HG03565 (cell line): ENCODE results near the gene KCNK1.
"Not testable (repeated sequence)": the region's sequence is repeated elsewhere in the genome, so short reads cannot be mapped to it uniquely, and the experiment has no call there.

ENCODE experiments used
- ATAC-seq: cut with Tn5 transposase; IDR thresholded peaks from one replicate; pipeline ENCODE4 v1.9.1; 2021; ENCODE audit warnings: mild to moderate bottlenecking, moderate library complexity; ENCODE audit not compliant: unreplicated experiment

KCNK1 gene

DNA sequence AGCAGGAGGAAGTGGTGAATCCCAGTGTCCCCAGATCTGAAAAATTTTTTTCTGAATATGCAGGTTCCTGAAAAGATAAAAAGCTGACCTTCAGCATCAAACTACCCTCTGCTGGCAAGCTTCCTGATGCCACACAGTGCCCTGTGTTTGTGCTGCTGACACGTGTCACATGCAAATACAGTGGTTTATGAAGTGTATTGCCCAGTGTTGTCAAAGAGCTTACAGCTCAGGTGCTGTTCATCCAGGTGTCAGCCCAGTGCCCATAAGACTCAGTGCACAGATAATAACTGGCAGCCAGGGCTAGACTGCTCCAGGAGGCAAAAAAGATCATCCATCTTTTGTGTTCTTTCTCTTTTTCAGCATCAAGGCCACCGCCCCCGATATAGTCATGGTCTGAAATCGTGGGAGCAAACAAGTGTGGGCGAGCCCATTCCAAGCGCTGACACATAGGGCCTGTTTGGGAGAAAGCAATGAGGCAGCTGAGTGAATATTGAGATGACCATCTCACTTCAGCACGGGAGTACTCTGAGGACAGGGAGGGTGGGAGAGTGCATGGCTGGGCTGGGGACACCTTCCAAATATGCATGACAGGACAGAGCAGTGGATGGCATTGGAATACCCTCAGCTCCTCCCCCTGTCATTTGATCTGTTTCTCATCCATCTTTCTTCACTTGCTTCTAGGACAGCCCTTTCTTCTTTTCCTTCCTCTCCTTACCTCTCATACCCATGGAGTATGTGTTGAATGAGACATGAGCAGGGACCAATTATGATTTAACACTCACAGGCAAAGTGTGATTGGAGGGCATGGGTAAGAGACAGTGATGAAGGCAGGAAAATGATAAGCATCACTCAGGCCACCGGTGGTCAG is 6.4 kb upstream of the KCNK1 start:
- ATAC-seq: peak; percentile 44

DNA sequence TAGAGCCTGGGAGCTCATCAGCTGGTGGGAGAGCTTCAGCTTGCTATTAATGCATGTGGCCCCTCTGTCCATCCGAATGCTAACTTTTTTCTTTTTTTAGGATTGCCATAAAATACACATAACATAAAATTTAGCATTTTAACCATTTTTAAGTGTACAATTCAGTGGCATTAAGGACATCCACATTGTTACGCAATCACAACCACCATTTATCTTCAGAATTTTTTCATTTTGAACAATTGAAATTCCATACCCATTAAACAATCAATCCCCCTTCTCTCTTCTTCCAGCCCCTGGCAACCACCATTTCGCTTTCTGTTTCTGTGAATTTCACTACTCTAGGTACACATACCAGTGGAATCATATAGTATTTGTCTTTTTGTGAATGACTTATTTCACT is 4.9 kb upstream of the KCNK1 start:
- ATAC-seq: no peak

DNA sequence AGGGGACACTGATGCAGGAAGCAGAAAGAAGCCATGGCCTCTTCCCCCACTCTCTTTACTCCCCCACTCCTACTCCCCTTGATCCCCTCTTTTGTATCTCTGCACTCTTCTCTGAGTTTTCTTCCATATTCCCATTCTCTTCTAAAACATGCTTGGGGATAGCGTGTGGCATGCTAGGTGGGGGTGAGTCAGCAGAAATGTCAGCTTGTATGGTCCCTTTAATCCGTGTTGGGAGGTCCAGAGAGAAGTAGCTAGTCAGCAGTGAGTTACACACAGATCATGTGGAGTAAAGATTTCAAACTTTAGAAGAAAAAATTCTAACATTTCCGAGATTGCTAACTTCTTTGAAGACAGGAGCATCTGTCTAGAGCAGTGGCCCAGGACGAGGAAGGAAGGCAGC is 4.0 kb upstream of the KCNK1 start:
- ATAC-seq: no peak

DNA sequence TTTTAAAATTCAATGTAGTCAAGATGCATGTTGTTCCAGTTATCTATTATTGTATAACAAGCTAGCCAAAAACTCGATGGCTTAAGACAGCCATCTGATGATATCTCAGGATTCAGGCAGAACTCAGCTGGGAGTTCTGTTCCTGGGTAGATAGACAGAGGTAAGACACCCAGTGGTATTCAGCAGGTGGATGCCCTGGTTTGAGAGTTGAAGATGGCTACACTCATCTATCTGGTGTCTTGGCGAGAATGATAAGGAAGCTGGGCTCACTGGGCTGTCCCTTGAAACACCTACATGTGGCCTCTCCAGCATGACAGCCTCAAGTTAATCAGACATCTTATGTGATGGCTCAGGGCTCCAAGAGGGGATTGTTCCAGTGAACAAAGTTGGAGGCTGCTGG is 3.3 kb upstream of the KCNK1 start:
- ATAC-seq: no peak

DNA sequence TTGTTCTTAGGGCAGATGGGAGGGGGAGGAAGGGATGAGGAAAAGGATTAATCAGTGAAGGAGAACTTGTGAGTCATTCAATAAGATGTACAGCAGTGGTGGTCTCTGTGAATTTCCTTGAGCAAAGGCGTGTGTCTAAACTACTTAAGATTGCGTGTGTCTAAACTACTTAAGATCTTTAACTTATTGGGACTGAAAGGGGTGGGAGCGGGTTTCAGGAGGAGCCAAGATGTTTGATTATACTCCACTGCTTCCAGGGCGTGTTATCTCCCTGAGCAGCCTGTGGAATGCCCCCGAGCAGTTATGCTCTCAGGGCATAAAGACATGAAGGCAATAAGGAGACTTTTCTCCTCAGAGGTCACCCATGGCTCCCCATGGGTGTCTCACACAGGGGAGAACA is 2.5 kb upstream of the KCNK1 start:
- ATAC-seq: not testable (repeated sequence)

DNA sequence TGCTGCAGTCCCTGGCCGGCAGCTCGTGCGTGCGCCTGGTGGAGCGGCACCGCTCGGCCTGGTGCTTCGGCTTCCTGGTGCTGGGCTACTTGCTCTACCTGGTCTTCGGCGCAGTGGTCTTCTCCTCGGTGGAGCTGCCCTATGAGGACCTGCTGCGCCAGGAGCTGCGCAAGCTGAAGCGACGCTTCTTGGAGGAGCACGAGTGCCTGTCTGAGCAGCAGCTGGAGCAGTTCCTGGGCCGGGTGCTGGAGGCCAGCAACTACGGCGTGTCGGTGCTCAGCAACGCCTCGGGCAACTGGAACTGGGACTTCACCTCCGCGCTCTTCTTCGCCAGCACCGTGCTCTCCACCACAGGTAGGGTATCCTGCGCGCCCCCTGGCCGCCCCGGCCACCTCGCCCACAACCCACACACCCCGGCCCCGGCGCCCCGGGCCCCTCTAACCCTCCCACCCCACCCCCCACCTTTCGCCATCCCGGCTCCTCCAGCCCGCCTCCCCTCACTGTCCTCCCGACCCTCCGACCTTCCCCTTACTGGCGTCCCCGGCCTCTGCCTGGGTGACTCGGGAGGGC is 352 bp downstream of the KCNK1 start:
- no peak for ATAC-seq

DNA sequence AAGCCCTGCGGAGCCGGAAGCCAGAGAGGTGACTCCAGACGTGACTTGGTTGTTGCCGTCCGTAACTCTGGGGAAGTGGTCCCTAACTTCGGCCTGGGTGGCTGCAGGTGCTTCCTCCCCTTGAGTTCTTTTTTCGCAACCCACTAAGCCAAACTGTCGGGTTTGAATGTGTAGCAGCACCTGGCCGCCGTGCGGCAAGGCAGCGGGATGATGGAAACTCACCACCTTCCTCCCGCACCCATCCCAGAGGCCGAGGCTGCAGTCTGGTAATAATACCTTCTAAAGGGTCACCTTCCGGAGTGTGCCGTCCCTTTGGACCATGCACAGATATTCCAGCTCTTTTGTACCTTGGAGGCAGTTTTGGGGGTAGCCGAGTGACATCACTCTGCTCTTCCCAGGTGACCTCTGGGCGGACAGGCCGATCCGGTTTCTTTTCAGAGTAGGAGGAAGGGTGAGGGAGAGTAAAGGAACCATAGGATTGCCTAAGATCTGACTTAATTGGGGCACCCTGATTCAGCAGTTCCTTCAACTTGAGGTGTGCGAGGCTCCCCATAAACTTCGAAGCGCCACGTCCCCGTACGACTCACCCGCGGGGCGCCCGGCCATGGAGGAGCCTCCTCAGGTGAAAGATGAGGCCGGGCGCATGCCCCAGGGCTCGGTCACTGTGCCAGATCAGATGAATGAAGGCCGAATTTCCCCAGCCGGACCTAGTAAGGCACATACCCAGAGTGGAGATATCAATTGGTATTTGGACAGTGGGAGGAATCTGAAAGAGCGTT is 1.0 kb downstream of the KCNK1 start:
- ATAC-seq: no peak

DNA sequence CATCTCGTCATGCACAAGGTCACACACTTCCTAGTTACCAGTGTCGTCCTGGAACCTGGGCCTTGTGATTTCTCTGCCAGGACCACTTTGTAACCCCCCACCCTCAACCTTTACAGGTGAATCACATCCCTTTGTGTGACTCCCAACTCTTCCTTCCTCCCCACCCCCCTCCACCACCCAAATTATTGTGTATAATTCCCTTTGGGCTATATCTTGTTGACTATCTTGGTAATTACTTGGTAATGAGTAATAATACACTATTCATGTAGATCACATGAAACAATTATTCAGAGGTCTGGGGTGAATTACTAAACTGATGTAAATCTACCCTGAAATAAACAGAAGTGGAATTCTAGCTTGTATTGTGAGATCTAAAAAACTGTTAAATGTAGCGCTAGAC is 1.7 kb downstream of the KCNK1 start:
- no peak for ATAC-seq

DNA sequence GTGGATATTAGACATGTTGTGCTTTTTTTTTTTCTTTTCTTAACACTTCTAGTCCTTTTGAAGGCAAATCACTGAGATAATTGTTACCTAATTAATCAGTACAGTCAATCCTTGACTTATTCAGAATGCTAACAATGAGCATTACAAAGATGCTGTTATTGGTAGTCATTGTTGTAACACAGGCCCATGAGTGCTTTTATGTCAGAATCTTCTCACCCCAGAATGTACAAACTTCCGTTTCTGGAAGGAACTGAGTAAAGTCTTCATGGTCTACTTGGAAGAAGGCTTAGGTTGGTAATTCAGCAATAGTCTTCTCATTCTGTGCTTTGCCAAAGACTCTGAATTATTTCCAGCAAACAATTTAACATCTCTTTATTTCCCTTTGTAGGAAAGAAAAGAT is 3.1 kb downstream of the KCNK1 start:
- ATAC-seq: no peak

DNA sequence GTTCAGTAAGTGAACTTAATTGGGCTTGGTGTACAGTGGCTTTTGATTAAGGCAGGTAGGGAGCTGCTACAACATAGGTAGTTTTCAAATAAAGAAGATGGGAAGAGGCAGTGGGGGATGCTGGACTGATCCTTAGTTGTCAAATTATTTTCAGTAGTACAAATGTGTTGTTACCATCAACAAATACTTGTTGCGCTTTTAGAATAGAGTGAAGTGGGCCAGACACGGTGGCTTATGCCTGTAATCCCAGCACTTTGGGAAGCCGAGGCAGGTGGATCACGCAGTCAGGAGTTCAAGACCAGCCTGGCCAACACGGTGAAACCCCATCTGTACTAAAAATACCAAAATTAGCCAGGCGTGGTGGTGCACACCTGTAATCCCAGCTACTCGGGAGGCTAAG is 5.5 kb downstream of the KCNK1 start:
- ATAC-seq: not testable (repeated sequence)

DNA sequence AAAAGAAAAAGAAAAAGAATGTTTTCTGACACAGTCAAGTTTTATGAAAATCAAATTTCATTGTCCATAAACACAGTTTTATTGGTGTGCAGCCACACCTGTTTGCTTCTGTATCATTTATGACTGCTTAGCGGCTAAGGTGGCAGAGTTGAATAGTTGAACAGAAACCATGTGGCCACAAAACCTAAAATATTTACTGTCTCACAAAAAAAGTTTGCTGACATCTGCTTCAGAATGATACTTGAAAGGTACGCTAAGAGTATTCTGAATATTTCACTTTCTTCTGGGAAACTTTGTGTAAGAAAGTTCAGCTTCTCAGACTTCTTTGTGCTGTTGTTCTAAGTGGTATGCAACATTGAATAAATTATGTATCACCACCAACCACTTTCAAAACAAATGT is 6.2 kb downstream of the KCNK1 start:
- ATAC-seq: no peak

DNA sequence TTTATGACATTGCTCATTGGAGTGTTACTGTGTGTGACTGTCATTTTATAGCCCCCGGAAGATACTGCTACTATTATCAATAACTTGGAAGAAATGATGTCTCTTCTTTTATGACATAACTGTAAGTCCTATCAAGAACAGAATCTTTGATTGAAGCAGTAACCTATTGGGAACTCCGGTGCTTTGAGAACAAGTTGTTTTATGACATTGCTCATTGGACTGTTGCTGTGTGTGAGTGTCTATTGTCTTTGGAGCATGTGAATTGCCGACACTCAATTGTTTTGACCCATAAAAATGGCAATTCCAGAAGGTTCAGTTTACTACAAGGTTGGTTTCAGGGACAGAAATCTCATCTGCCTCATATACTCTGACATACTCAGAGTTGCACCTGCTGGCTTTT is 8.0 kb downstream of the KCNK1 start:
- ATAC-seq: no peak

DNA sequence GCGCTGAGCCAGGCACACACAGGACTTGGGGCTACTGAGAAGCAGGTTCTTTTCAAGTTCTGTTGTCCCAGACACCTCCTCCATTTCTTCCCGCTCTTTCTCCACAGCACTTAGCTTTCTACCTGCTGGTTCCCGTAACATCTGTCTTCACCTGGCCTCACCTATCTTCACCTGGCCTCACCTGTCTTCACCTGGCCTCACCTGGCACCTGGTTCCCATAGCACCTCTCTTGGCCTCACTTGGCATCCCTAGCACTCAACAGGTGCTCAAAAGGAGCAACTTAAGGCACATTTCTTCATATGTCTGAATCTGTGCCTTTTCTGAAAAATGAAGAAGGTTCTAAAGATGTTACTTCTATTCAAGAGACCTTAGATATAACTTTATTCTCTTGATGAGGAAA is 10.4 kb downstream of the KCNK1 start:
- ATAC-seq: no peak

DNA sequence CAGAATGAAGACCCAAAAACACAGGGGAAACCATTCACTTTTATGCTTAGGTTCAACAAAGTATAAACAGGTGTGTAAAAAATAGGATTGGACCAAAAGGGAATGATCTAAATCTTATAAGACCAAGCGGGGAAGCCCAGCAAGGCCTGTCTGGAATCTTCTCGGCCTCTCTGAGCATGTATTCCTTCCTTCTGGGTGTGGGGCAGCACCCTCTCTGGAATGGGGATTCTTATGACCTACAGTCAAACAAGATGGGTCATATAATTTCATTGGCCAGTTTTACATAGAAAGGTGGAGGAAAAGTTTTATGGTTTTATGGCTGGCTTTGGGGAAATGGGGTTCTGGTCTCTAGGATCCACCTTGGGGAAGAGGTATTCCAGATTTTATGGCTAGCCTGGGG is 11.2 kb downstream of the KCNK1 start:
- ATAC-seq: no peak

DNA sequence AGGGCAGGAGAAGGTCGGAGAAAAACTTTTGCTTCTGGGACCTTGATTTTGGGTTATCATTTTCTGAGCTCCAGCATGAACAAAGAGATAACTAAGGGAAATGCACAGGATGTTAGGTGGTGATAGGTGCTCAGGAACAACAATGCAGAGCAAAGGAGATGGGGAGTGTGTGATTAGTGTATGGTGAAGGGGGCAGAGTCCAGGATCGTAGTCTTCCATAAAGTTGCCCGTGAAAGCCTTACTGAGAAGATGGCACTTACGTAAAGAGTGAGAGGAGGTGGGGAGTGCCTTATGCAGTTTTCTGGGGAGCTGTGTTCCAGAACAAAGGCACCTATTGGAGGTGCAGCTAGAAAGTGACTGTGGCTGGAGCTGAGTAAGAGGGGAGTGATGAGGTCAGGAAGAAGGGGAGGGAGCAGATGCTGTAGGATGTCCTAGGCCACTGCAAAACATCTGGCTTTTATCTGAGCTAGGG is 11.6 kb downstream of the KCNK1 start:
- no peak for ATAC-seq

DNA sequence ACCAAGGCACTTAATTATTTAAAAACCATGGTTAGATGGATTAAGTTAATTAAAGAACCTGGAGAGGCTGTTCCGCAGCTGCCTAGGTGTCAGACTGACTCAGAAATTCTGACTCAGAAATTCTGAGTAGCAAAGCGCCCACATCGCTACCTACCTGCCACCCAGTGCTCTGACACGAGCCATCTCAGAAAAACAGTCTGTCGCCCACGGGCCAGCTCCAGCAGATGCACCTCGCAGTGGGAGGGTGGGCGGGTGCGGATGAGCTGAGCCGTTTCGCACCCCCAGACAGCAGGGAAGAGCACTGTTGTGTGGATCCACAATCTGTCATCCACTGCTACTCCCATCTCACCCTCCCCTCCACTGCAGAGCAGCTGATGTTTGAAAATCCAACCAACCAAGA is 13.5 kb downstream of the KCNK1 start:
- no peak for ATAC-seq

DNA sequence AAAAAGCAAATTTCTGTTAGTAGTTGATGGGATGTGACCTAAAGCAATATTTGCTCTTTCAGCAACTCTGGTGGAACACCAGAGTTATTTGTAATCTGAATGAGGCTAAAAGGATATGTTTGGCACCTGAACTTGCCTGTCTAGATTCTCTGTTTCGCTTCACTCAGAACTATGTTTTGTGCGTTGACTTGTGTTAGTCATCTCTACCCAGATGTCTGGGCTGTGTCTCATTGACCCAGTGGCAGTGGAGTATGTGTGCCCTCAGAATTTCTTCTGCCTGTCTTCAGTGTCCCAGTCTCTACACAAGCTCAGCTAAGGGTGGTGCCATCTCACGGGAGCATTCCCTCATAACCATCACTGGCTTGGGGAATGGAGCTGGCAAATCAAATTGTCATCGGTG is 13.9 kb downstream of the KCNK1 start:
- peak; percentile 46 for ATAC-seq

DNA sequence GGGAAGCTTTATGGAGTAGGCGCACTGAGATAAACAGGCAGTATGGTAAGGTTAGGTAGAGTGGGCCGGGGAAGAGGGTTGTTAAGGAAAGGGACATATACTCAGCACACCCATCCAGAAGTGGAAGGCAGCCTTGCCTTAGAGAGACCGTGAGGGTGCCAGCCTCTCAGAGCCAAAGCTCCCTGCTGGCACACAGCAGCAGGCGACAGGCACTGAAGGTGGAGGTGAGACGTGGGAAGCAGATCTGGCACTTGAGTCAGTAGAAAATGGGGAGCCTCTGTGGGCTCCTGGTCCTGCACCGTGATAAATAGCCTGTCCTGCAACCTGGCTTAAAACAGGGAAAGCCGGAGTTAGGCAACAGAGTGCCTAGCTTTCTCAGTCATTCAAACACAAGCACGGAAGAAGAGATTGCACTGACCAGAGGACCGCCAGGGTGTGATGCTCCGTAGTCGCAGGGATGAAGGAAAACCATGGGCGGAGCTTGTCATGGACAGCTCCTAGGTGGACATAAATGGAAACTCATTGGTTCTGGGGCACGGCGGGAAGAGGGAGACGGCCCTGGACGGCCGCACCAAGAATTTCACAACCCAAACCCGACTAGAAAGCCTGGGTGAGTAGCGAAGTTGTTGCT is 15.5 kb downstream of the KCNK1 start:
- no peak for ATAC-seq

DNA sequence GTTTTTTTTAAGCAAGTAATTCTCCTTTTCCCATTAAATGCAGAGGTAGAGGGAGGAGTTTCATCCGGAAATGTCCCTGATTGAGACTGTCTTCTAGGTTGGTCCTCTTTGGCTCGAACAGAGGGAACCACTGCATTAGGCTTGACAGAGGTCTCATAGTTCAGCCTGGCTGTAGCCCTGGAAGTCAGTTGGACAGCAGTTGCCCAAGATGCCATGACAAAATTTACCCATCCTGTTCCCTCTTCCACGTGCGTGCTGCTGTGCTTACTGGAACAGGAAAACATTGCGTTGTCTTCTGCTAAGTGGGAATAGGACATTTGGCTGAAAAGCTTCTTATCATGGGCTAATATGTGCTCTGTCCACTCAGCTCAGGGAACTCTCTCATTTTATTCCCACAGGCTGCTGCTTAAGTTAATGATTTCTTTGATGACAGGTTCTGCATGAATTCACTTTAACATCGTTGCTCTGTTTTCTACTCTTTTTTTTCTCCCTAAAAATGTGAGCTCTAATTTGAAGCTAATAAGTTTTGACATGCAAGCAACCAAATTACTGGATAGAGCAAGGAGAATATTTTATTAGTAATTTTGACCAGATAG is 18.0 kb downstream of the KCNK1 start:
- ATAC-seq: no peak

DNA sequence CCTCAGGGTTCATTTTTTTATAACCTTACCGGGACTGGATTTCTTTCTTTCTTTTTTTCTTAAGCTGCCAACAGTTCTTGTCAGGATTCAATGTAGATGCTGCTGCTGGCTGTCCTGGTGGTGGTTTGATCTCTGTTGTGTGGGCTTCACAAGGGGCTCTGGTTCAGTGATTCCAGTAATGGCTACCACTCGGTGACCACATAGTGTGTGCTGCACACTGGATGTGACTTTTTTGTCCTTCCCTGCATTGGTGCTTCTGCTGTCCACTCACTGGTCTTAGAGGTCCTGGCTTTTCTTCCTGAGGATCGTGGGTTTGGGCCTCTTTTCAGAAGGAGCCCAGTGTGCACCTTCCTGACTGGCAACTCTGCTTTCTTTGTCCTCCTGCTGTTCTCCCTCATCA is 18.5 kb downstream of the KCNK1 start:
- ATAC-seq: no peak
